Measurements from ENCODE around the gene CBX7. TPM values are rescaled to one million over a fixed set of nuclear protein-coding genes. Genes with fewer than 3 reads are reported as not detected.

Gene CBX7
- total and polyA plus RNA-seq, 4 donors: 74.8 to 110 (median 92.0) TPM

- intact Hi-C loops (cut with DNase I): loop anchor here (5.0 kb wide), 2 partner anchors 161 to 269 kb away; no protein-coding TSS in a partner anchor
- ATAC-seq (ENCODE audit: low FRiP score) (no peak), DNase-seq (peak in 1 of 2 donors; percentile 19)
- no peaks in the 10 kb centered on the region for H3K4me1 ChIP-seq (ENCODE audit: control insufficient read depth in 1 of 2, insufficient read depth in 2 of 2, low read length in 2 of 2)
- H3K27me3 ChIP-seq (ENCODE audit: control insufficient read depth in 1 of 2, insufficient read depth in 2 of 2, low read length in 1 of 2): no peaks in the 10 kb centered on the region
- H3K4me3 ChIP-seq (ENCODE audit: low read length in 2 of 2): no peak overlapping the region
- 18 to 20% methylated on average over 6 of the region's 6 CpGs for WGBS, 2 donors
- H3K27ac ChIP-seq (ENCODE audit: low read depth in 1 of 2, low read length in 2 of 2): peak overlapping the region in 1 of 2 donors; percentile 39
- no peaks in the 10 kb centered on the region for H3K9me3 ChIP-seq (ENCODE audit: control insufficient read depth, low read length)
- H3K36me3 ChIP-seq (ENCODE audit: control insufficient read depth in 1 of 2, insufficient read depth in 2 of 2, low read length in 1 of 2): no peaks in the 10 kb centered on the region
These were observed 1.6 kb downstream of the CBX7 start for GRCh38 chr22:39150848-39151215.

DNA sequence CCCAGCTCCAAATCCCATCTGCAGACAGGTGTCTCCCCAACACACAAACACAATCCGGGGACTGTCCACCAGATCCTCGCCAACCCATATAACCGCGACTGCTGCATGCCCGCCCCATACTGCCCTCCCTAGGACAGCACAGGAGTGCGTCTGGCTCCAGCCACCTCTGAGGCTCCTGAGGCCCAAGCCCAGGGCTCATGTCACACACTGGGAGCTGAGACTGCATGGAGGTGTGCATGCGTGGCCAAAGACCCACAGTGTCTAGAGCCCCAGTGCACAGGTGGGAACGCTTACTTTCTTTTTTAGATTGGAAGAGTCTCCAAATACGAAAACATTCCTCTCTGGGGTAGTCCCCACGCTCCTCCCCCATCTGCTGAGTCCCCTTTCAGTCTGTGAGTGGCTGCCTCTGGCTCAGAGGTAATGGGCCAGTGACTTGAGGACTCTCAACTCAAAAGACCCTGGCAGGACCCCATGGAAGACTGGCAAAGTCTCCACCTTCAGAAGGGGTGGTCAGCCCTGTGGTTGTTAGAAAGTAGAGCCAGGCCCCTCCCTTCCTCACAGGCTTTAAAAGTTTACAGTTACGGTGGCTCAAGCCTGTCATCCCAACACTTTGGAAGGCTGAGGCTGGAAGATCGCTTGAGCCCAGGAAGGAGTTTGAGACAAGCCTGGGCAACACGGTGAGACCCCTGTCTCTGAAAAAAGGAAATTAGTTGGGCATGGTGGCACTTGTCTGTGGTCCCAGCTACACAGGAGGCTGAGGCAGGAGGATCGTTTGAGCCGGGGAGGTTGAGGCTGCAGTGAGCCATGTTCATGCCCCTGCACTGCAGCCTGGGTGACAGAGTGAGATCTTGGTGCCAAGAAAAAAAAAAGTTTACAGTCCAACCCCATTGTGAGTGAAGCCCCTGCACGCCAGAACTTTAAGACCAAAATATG, 2.3 kb downstream of the CBX7 start:
- Histone ChIP-seq H3K27ac (ENCODE audit: low read depth in 1 of 2, low read length in 2 of 2) (no peak overlapping the region), H3K36me3 (ENCODE audit: control insufficient read depth in 1 of 2, insufficient read depth in 2 of 2, low read length in 1 of 2) (no peaks in the 10 kb centered on the region), H3K4me3 (ENCODE audit: low read length in 2 of 2) (no peak overlapping the region), H3K9me3 (ENCODE audit: control insufficient read depth, low read length) (no peaks in the 10 kb centered on the region), H3K4me1 (ENCODE audit: control insufficient read depth in 1 of 2, insufficient read depth in 2 of 2, low read length in 2 of 2) (no peaks in the 10 kb centered on the region), H3K27me3 (ENCODE audit: control insufficient read depth in 1 of 2, insufficient read depth in 2 of 2, low read length in 1 of 2) (no peaks in the 10 kb centered on the region)
- ATAC-seq (ENCODE audit: low FRiP score) (no peak), DNase-seq (peak in 1 of 2 donors; percentile 55)
- intact Hi-C loops (cut with DNase I): loop anchor here (5.0 kb wide), 2 partner anchors 162 to 268 kb away; no protein-coding TSS in a partner anchor
- 63 to 69% methylated on average over 16 of the region's 16 CpGs for whole genome bisulfite sequencing, 2 donors

DNA sequence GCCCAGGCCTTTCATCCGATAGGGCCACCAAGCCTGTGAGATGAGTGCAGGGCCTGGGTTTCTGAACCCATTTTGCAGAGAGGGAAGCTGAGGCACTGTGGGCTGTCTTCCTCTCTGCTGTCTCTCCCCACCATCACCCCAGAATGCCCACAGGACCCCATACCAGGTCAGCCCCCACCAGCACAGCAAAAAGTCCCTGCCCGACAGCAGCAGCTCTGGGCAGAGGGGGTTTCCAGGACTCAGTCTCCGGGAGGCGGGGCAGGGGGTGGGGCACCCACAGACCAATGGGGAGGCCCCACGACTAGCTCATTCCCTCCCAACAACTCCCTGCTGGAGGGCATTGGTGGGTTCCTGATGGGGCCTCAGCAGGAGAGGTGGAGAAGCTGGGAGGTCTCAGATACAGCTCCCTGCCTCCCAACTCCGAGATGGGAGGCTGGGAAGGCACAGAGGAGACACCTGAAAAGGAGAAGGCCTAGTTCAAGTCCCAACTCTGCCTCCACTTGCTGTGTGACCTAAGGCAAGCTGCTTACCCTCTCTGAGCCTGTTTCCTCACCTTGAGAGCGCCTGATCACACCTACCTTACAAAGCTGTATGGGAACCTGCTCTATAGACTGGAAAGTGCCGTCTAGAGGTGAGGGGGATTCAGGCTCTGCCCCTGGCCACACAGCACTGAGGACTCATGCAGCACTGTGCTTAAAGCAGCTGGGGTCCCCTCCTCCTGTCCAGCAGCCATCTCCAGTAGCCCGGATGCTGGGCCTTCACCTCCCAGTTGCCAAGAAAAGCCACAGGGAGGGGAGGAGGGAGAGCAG, 3.5 kb downstream of the CBX7 start:
- 58 to 60% methylated on average over 9 of the region's 9 CpGs for WGBS, 2 donors
- ATAC-seq (ENCODE audit: low FRiP score) (no peak), DNase-seq (peak; percentile 73 to 89)
- Histone ChIP-seq H3K27me3 (ENCODE audit: control insufficient read depth in 1 of 2, insufficient read depth in 2 of 2, low read length in 1 of 2) (no peaks in the 10 kb centered on the region), H3K9me3 (ENCODE audit: control insufficient read depth, low read length) (no peaks in the 10 kb centered on the region), H3K27ac (ENCODE audit: low read depth in 1 of 2, low read length in 2 of 2) (peak overlapping the region in 1 of 2 donors; percentile 66), H3K4me3 (ENCODE audit: low read length in 2 of 2) (no peak overlapping the region), H3K36me3 (ENCODE audit: control insufficient read depth in 1 of 2, insufficient read depth in 2 of 2, low read length in 1 of 2) (no peaks in the 10 kb centered on the region), H3K4me1 (ENCODE audit: control insufficient read depth in 1 of 2, insufficient read depth in 2 of 2, low read length in 2 of 2) (no peaks in the 10 kb centered on the region)
- intact Hi-C loops (cut with DNase I): no loop called here

DNA sequence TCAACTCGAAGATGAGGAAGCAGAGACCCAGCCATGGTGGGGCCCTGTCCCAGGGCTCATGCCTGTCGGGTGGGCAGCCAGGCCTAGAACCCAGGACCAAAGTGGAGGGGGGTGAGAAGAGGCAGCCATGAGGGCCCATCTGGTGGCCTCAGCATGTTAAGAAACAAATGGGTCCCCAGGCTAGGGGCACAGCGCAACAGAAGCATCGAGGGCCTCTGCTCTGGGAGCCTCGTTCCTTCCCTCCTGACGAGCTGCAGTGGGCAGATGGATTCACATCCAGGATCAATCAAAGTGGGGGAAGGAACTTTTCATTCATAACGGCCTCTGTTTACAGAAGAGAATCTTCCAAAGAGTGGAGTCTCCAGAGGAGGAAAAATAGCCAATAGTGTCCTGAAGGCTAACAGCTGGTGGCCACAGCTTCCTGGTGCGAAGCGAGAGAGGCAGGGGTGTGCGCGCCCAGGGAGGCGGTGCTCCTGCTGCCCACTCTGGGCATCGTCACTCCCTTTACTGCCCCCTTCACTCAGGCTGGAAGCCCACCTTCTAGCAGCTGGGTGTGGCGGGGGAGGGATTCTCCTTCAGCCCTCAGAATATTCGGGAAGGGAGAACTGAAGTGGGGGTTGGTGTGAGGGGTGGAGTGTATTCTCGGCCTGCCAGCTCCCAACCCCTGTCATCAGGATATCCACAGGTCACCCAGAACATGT, 4.3 kb downstream of the CBX7 start:
- ATAC-seq (ENCODE audit: low FRiP score) (no peak), DNase-seq (peak in 1 of 2 donors; percentile 67)
- 75 to 79% methylated on average over 16 of the region's 16 CpGs for WGBS, 2 donors

GRCh38 chr22:39147335-39148025, 5.0 kb downstream of the CBX7 start:
- Histone ChIP-seq H3K4me1 (ENCODE audit: control insufficient read depth in 1 of 2, insufficient read depth in 2 of 2, low read length in 2 of 2) (no peaks in the 10 kb centered on the region), H3K27me3 (ENCODE audit: control insufficient read depth in 1 of 2, insufficient read depth in 2 of 2, low read length in 1 of 2) (no peaks in the 10 kb centered on the region), H3K4me3 (ENCODE audit: low read length in 2 of 2) (no peak overlapping the region), H3K36me3 (ENCODE audit: control insufficient read depth in 1 of 2, insufficient read depth in 2 of 2, low read length in 1 of 2) (no peaks in the 10 kb centered on the region), H3K27ac (ENCODE audit: low read depth in 1 of 2, low read length in 2 of 2) (peak overlapping the region in 1 of 2 donors; percentile 2), H3K9me3 (ENCODE audit: control insufficient read depth, low read length) (no peaks in the 10 kb centered on the region)
- no peak for ATAC-seq (ENCODE audit: low FRiP score)
- DNase-seq: peak in 1 of 2 donors; percentile 46
- 74 to 81% methylated on average over 5 of the region's 5 CpGs for WGBS, 2 donors
- intact Hi-C loops (cut with DNase I): no loop called here

More for the DNA sequence above, 4.3 kb downstream of the CBX7 start:
- intact Hi-C loops (cut with DNase I): no loop called here
- H3K9me3 ChIP-seq (ENCODE audit: control insufficient read depth, low read length): no peaks in the 10 kb centered on the region
- no peaks in the 10 kb centered on the region for H3K27me3 ChIP-seq (ENCODE audit: control insufficient read depth in 1 of 2, insufficient read depth in 2 of 2, low read length in 1 of 2)
- peak overlapping the region in 1 of 2 donors; percentile 65 for H3K27ac ChIP-seq (ENCODE audit: low read depth in 1 of 2, low read length in 2 of 2)
- no peak overlapping the region for H3K4me3 ChIP-seq (ENCODE audit: low read length in 2 of 2)
- H3K4me1 ChIP-seq (ENCODE audit: control insufficient read depth in 1 of 2, insufficient read depth in 2 of 2, low read length in 2 of 2): no peaks in the 10 kb centered on the region
- no peaks in the 10 kb centered on the region for H3K36me3 ChIP-seq (ENCODE audit: control insufficient read depth in 1 of 2, insufficient read depth in 2 of 2, low read length in 1 of 2)

DNA sequence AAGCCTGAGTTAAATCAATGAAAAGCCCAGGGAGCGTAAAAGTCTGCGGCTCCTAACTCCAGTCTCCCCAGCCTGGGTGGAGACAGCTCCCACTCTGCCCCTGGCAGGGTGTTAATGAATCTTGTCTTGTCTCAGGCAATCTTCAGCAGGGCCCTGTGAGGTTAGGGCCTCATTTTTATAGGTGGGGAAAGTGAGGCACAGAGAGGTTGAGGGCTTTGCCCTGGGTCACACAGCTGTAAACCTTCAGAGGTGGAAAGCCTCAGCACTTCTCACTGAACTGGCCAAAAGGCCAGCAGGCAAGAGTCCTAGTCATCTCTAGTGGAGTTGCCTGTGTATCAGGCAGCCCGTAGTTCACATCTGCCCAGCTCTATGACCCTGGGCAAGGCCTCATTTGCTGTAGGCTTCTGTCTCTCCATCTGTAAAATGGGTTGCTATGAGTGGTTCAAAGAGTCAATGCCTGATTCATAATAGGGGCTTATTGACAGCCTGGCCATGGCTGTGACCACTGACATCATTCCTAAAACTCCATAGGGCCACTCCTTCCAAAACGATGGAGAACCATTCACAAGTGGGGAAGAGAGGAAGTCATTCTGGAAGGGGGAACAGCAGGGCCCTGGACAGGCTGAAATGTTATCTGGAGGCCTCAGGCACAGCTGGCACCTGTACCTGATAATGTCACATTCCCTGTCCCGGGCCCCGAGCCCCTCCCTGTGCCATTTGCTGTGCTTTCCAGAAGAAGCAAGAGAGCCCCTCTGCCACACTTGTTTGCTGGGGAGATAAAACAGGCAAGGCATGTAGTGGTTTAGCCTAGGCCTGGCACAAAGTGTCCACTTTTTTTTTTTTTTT, 6.0 kb downstream of the CBX7 start:
- peak overlapping the region in 1 of 2 donors; percentile 28 for H3K27ac ChIP-seq (ENCODE audit: low read depth in 1 of 2, low read length in 2 of 2)
- WGBS, 2 donors: 60 to 62% methylated on average over 6 of the region's 6 CpGs

DNA sequence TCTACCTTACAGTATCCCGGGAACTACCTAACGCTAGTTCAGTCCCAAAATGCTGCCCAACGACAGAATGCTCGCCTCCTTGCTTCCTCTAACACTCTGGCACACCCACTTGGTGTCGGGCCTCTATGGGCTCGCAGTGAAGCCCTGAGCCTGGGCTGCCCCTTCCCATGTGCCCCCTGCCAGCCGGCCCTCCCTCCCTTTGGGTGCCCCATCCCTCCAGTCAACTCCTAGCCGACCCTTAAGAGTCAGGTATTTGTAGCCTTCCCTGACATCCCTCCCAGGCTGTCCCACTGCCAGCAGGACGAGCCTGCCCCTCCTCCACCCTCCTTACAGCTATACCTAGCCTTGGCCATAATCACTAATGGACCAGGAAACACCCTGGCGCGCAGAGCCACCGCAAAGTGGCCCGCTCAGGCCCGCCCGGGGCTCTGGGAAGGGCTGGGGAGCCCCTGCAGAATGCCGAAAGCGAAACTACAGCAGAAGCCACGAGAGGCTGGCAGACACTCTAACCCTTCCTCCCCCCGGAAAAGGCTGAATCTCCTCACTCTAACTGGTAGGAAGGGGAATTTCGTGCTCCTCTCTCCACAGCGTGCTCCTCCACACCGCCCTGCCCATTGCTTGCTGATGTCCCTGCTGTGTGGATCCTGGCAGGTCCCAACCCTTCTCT, 8.2 kb downstream of the CBX7 start:
- Histone ChIP-seq H3K9me3 (ENCODE audit: control insufficient read depth, low read length) (no peaks in the 10 kb centered on the region), H3K27me3 (ENCODE audit: control insufficient read depth in 1 of 2, insufficient read depth in 2 of 2, low read length in 1 of 2) (no peaks in the 10 kb centered on the region), H3K36me3 (ENCODE audit: control insufficient read depth in 1 of 2, insufficient read depth in 2 of 2, low read length in 1 of 2) (no peaks in the 10 kb centered on the region), H3K4me3 (ENCODE audit: low read length in 2 of 2) (no peak overlapping the region), H3K4me1 (ENCODE audit: control insufficient read depth in 1 of 2, insufficient read depth in 2 of 2, low read length in 2 of 2) (no peaks in the 10 kb centered on the region), H3K27ac (ENCODE audit: low read depth in 1 of 2, low read length in 2 of 2) (no peak overlapping the region)
- peak; percentile 56 to 74 for DNase-seq
- 38 to 41% methylated on average over 22 of the region's 22 CpGs for WGBS, 2 donors
- peak; percentile 1 for ATAC-seq (ENCODE audit: low FRiP score)
- intact Hi-C loops (cut with DNase I): no loop called here

More for the DNA sequence above, 6.0 kb downstream of the CBX7 start:
- H3K27me3 ChIP-seq (ENCODE audit: control insufficient read depth in 1 of 2, insufficient read depth in 2 of 2, low read length in 1 of 2): no peaks in the 10 kb centered on the region
- peak overlapping the region in 1 of 2 donors; percentile 35 for H3K4me3 ChIP-seq (ENCODE audit: low read length in 2 of 2)
- no peaks in the 10 kb centered on the region for H3K9me3 ChIP-seq (ENCODE audit: control insufficient read depth, low read length)
- no peaks in the 10 kb centered on the region for H3K36me3 ChIP-seq (ENCODE audit: control insufficient read depth in 1 of 2, insufficient read depth in 2 of 2, low read length in 1 of 2)
- DNase-seq (peak in 1 of 2 donors; percentile 57), ATAC-seq (ENCODE audit: low FRiP score) (no peak)
- intact Hi-C loops (cut with DNase I): no loop called here
- H3K4me1 ChIP-seq (ENCODE audit: control insufficient read depth in 1 of 2, insufficient read depth in 2 of 2, low read length in 2 of 2): no peaks in the 10 kb centered on the region
